ENCODE measurements around the gene COL9A2.

The COL9A2 gene

DNA sequence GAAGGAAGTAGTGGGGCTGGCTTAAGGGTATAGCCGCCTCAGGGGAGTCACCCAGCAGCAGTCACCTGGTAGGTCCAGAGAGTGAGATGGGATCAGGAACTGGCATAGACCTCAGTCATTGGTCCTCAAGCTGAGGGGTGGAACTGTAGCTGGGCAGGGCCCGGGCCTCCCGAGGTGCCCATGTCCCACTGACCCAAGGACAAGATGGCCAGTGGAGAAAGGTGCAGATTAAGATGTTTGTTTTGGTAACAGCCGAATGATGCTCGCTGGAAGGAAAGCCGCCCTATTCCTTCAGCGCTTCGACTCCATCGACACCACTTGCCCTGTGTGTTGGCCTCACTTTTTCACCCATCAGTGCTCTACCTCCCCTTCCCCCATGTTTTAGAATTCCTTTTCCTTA lies 16.4 kb downstream of the COL9A2 start:
- Histone ChIP-seq H3K27me3 (ENCODE audit: low read depth, low read length) (no peaks in the 10 kb centered on the region), H3K36me3 (ENCODE audit: control insufficient read depth in 1 of 2, insufficient read depth in 2 of 2, low read length in 2 of 2) (no peaks in the 10 kb centered on the region), H3K9me3 (ENCODE audit: control insufficient read depth in 1 of 2, low read length in 2 of 2) (no peaks in the 10 kb centered on the region), H3K4me3 (ENCODE audit: low read depth in 1 of 2, low read length in 2 of 2) (no peak overlapping the region), H3K27ac (ENCODE audit: low read length) (no peak overlapping the region), H3K4me1 (ENCODE audit: control insufficient read depth in 1 of 2, insufficient read depth in 2 of 2, low read length in 2 of 2) (no peaks in the 10 kb centered on the region)

DNA sequence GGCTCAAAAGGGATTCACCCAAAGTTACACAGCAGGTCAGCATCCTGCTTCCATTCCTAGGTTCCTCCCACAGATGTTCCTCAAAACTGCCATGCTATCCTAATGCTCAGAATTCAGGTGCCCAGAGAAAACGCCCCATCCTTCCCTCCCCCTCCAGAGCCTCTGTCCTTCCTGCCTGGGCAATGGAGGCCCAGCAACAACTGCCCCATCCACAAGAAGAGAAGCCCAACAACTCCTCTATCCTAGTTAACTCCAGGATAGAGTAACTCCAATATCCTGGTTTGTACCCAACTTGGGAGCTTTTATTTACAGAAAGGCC lies 16.9 kb downstream of the COL9A2 start:
- Histone ChIP-seq H3K36me3 (ENCODE audit: control insufficient read depth in 1 of 2, insufficient read depth in 2 of 2, low read length in 2 of 2) (no peaks in the 10 kb centered on the region), H3K4me1 (ENCODE audit: control insufficient read depth in 1 of 2, insufficient read depth in 2 of 2, low read length in 2 of 2) (no peaks in the 10 kb centered on the region), H3K4me3 (ENCODE audit: low read depth in 1 of 2, low read length in 2 of 2) (no peak overlapping the region), H3K27me3 (ENCODE audit: low read depth, low read length) (no peaks in the 10 kb centered on the region), H3K27ac (ENCODE audit: low read length) (no peak overlapping the region), H3K9me3 (ENCODE audit: control insufficient read depth in 1 of 2, low read length in 2 of 2) (no peaks in the 10 kb centered on the region)

DNA sequence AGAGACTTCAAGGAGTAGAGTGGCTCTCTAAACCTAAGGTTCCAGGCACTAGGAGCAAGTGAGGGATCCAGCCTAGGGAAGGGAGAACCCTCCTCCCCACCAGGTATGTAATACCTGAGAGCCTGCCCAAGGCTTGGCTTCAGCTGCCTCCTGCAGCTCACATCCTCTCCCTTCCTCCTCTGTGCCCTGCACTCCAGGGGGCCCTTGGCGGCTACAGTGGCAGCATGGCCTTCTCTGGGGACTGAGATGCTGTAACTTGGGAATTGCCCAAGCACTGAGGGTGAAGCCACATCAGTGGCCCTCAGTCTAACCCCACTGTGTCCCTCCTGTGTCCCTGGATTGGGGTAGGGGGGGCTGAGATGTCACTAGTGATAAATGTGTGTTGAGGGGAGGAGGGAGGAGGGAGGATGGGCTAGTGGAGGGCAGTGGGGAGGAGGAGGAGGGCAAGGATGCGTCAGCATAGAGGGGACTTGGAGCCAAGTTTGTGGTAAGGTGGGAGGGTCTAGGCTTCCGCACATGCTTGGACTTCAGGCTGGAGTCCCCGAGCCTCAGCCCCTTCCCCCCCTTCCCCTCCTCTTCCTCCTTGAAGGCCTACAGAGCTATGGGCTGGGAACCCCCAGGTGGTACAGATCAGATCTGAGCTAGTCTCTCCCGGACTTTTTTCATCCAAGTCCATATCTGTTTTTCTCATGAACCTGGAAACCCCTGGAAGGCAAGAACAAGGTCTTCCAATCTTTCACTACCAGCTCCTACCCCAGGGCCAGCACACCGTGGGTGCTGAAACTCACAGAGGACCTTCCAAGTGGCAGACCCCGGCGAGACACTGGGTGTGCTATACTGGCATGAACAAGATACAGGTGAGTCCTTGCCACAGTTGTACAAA lies 17.5 kb downstream of the COL9A2 start:
- Histone ChIP-seq H3K27me3 (ENCODE audit: low read depth, low read length) (no peaks in the 10 kb centered on the region), H3K9me3 (ENCODE audit: control insufficient read depth in 1 of 2, low read length in 2 of 2) (no peaks in the 10 kb centered on the region), H3K27ac (ENCODE audit: low read length) (no peak overlapping the region), H3K36me3 (ENCODE audit: control insufficient read depth in 1 of 2, insufficient read depth in 2 of 2, low read length in 2 of 2) (peaks cover 0 to 3% of the 10 kb centered on the region in 2 donors), H3K4me3 (ENCODE audit: low read depth in 1 of 2, low read length in 2 of 2) (no peak overlapping the region), H3K4me1 (ENCODE audit: control insufficient read depth in 1 of 2, insufficient read depth in 2 of 2, low read length in 2 of 2) (no peaks in the 10 kb centered on the region)

DNA sequence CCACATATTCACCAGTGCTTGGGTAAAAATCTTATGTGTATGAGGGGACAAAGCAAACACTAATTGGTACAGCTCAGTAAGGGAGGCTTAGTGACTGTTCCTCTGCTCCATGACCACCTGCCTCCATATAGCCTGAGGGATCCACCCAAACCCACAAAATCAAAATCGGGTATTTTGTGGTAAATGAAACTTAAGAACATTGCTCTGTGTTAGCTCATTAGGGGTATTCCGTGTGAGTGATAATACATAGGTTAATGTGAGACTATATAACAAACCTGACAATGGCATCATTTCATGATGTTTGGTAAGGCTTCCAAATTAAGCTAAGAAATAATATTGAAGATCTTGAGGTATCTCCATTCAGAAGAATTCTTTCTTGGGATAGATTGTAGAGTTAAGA lies 25.8 kb downstream of the COL9A2 start:
- H3K27me3 ChIP-seq (ENCODE audit: low read depth, low read length): no peaks in the 10 kb centered on the region
- no peak overlapping the region for H3K27ac ChIP-seq (ENCODE audit: low read length)
- no peak overlapping the region for H3K4me3 ChIP-seq (ENCODE audit: low read depth in 1 of 2, low read length in 2 of 2)
- H3K4me1 ChIP-seq (ENCODE audit: control insufficient read depth in 1 of 2, insufficient read depth in 2 of 2, low read length in 2 of 2): no peaks in the 10 kb centered on the region
- no peaks in the 10 kb centered on the region for H3K9me3 ChIP-seq (ENCODE audit: control insufficient read depth in 1 of 2, low read length in 2 of 2)
- peaks cover 45 to 73% of the 10 kb centered on the region in 2 donors for H3K36me3 ChIP-seq (ENCODE audit: control insufficient read depth in 1 of 2, insufficient read depth in 2 of 2, low read length in 2 of 2)

DNA sequence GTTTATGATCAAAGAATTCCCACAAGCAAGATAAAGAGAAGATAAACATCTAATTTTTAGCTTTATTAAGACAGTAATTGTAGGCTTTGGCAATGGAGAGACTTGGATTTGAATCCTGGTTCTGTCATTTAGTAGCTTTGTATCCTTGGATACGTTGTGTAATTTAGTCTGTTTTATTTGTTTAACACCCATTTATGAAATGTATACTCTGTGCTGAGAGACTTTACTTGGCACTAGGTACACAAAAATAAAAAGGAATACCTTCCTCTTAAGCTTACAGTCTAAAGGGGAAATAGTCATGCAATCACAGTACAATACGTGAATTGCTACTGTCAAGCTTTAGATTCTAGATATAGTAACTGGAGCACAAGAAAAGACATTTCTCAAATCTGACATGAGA lies 35.2 kb downstream of the COL9A2 start:
- no peaks in the 10 kb centered on the region for H3K9me3 ChIP-seq (ENCODE audit: control insufficient read depth in 1 of 2, low read length in 2 of 2)
- no peaks in the 10 kb centered on the region for H3K27me3 ChIP-seq (ENCODE audit: low read depth, low read length)
- H3K27ac ChIP-seq (ENCODE audit: low read length): no peak overlapping the region
- H3K36me3 ChIP-seq (ENCODE audit: control insufficient read depth in 1 of 2, insufficient read depth in 2 of 2, low read length in 2 of 2): peaks cover 5 to 31% of the 10 kb centered on the region in 2 donors
- no peaks in the 10 kb centered on the region for H3K4me1 ChIP-seq (ENCODE audit: control insufficient read depth in 1 of 2, insufficient read depth in 2 of 2, low read length in 2 of 2)
- no peak overlapping the region for H3K4me3 ChIP-seq (ENCODE audit: low read depth in 1 of 2, low read length in 2 of 2)

DNA sequence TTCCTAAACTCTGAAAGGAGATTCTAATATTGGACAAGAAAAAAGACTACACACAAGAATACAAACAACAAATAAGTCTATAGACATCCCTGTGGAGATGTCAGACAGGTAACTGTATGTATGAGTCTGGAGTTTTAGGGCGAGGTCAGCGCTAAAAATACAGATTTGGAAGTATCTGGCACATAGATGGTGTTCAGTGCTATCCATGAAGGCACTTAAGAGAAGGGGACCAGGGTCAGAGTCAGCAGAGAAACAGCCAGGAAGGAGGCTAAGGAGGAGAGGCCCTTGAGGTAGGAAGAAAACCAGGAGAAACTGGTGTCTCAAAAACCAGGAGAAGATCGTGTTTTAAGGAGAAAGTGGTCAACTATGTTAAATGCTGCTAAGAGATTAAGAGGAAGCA lies 41.0 kb downstream of the COL9A2 start:
- no peak overlapping the region for H3K27ac ChIP-seq (ENCODE audit: low read length)
- H3K36me3 ChIP-seq (ENCODE audit: control insufficient read depth in 1 of 2, insufficient read depth in 2 of 2, low read length in 2 of 2): peaks cover 17 to 40% of the 10 kb centered on the region in 2 donors
- no peaks in the 10 kb centered on the region for H3K27me3 ChIP-seq (ENCODE audit: low read depth, low read length)
- H3K4me3 ChIP-seq (ENCODE audit: low read depth in 1 of 2, low read length in 2 of 2): no peak overlapping the region
- no peaks in the 10 kb centered on the region for H3K4me1 ChIP-seq (ENCODE audit: control insufficient read depth in 1 of 2, insufficient read depth in 2 of 2, low read length in 2 of 2)
- H3K9me3 ChIP-seq (ENCODE audit: control insufficient read depth in 1 of 2, low read length in 2 of 2): no peaks in the 10 kb centered on the region

DNA sequence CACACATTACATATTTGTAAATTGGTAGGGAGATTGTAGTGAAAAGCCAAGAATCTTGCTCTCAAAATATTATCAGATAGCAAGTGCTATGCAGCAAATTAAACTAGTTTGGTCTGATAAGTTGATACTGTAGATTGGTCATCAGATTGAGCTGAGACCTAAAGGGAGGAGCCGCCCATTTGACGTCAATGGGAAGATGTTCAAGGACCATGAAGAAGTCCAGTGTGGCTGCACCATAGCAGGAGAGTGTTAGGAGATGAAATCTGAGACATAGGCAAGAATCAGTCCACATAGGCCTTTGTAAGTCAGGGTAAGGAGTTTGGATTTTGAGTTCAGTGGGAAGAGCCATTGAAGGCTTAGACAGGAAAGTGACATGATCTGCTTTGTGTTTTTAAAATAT lies 42.8 kb downstream of the COL9A2 start:
- H3K27me3 ChIP-seq (ENCODE audit: low read depth, low read length): no peaks in the 10 kb centered on the region
- peaks cover 30 to 36% of the 10 kb centered on the region in 2 donors for H3K36me3 ChIP-seq (ENCODE audit: control insufficient read depth in 1 of 2, insufficient read depth in 2 of 2, low read length in 2 of 2)
- H3K4me1 ChIP-seq (ENCODE audit: control insufficient read depth in 1 of 2, insufficient read depth in 2 of 2, low read length in 2 of 2): peaks cover 0 to 3% of the 10 kb centered on the region in 2 donors
- H3K4me3 ChIP-seq (ENCODE audit: low read depth in 1 of 2, low read length in 2 of 2): no peak overlapping the region
- H3K27ac ChIP-seq (ENCODE audit: low read length): no peak overlapping the region
- H3K9me3 ChIP-seq (ENCODE audit: control insufficient read depth in 1 of 2, low read length in 2 of 2): no peaks in the 10 kb centered on the region

DNA sequence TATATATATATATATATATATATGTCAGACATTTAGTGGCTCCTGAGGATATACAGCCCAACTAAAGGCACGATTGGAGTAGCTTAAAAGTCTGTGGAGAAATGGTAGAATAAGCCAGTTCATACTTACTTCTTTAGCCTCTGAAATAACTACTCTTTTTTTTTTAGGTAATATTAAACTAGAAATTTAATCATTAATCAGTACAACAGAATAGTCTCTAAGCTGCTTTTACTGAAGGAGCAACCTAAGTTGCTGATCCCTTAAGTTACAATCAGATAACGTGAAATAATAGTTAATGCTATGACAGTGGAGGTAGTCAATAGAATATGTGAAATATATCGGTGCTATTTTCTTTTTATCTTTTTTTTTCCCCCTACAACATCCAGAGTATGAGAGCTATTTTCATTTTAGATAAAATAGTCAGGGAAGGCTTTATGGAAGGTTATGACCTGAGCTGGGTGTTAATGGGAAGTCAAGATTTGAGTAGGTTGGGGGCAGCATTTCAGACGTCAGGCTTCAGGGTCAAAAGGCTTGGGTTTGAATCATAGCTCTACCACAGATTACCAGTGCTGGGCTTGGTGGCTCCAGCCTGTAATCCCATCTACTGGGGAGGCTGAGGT lies 43.4 kb downstream of the COL9A2 start:
- Histone ChIP-seq H3K27me3 (ENCODE audit: low read depth, low read length) (no peaks in the 10 kb centered on the region), H3K4me1 (ENCODE audit: control insufficient read depth in 1 of 2, insufficient read depth in 2 of 2, low read length in 2 of 2) (peaks cover 0 to 3% of the 10 kb centered on the region in 2 donors), H3K4me3 (ENCODE audit: low read depth in 1 of 2, low read length in 2 of 2) (no peak overlapping the region), H3K27ac (ENCODE audit: low read length) (no peak overlapping the region), H3K9me3 (ENCODE audit: control insufficient read depth in 1 of 2, low read length in 2 of 2) (no peaks in the 10 kb centered on the region), H3K36me3 (ENCODE audit: control insufficient read depth in 1 of 2, insufficient read depth in 2 of 2, low read length in 2 of 2) (peaks cover 30 to 34% of the 10 kb centered on the region in 2 donors)

DNA sequence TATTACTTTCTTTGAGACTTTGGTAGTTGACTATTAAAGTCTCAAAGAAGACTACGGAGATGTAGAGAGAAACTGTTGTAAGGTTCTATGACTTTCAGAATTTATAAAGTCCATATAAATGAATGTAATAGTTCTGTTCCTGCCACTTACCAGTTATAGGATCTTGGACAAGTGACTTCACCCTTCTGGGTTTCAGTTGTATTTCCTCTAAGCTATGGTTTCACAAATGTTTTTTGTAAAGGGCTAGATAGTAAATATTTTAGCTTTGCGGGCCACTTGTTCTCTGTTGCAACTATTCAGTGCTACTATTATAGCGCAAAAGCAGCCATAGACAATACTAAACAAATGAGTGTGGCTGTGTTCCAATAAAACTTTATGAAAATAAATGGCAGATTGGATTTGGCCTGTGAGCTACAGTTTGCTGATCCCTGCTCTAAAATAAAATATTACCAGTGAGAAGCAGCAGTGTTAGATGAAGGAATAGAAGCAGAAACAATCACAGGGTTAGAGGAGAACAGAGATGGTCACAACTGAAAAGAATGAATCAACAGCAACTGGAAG lies 44.4 kb downstream of the COL9A2 start:
- Histone ChIP-seq H3K9me3 (ENCODE audit: control insufficient read depth in 1 of 2, low read length in 2 of 2) (no peaks in the 10 kb centered on the region), H3K27me3 (ENCODE audit: low read depth, low read length) (no peaks in the 10 kb centered on the region), H3K4me1 (ENCODE audit: control insufficient read depth in 1 of 2, insufficient read depth in 2 of 2, low read length in 2 of 2) (peaks cover 0 to 4% of the 10 kb centered on the region in 2 donors), H3K4me3 (ENCODE audit: low read depth in 1 of 2, low read length in 2 of 2) (no peak overlapping the region), H3K36me3 (ENCODE audit: control insufficient read depth in 1 of 2, insufficient read depth in 2 of 2, low read length in 2 of 2) (peaks cover 30 to 42% of the 10 kb centered on the region in 2 donors), H3K27ac (ENCODE audit: low read length) (no peak overlapping the region)

DNA sequence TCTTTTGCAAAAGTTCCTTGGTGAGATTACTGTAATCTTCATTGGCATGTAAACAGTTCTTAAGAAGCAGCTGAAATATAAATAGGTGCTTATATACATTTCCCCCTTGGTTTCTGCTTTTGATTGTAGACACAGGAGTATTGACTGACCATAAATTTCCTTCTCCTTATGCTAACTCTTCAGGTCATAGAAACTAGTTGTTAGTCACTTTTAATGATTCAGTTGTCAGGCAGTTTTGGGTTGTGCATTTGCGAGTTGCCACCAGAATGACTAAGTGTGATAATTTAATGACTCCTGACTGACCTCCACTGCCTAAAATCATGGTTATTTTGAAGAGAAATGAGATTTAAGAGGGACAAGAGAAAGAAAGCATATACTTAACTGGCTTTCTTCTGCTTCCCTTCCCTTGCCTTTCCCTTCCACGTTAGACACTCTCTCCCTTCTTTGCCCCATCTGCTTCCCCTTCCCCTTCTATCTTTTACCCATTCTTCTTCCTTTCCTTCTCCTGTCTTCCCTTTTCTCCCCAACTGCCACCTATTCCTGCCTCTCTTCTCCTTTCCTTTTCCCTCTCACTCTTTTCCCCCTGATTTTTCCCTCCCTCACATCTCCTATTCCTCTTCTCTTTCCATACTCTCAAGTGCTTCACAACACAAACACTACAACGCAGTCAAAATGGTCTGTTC lies 46.8 kb downstream of the COL9A2 start:
- Histone ChIP-seq H3K27ac (ENCODE audit: low read length) (no peak overlapping the region), H3K36me3 (ENCODE audit: control insufficient read depth in 1 of 2, insufficient read depth in 2 of 2, low read length in 2 of 2) (peaks cover 26 to 41% of the 10 kb centered on the region in 2 donors), H3K4me3 (ENCODE audit: low read depth in 1 of 2, low read length in 2 of 2) (no peak overlapping the region), H3K9me3 (ENCODE audit: control insufficient read depth in 1 of 2, low read length in 2 of 2) (no peaks in the 10 kb centered on the region), H3K4me1 (ENCODE audit: control insufficient read depth in 1 of 2, insufficient read depth in 2 of 2, low read length in 2 of 2) (peaks cover 0 to 8% of the 10 kb centered on the region in 2 donors), H3K27me3 (ENCODE audit: low read depth, low read length) (no peaks in the 10 kb centered on the region)

DNA sequence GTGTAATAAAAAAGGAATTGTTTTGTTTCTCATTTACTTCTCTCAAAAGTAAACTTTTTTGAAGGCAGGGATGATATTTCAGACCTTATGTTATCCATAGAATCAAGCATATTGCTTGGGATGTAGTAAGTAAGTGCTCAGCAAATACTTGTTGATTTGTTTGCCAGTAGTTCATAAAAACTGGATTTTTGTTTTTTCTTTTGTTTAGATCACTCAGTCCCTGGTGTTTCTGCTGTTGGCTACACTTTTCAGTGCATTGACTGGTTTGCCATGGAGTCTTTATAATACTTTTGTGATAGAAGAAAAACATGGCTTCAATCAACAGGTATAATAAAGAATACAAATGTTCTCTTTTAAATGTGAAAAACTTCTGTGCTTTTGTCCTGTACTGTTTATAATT lies 48.9 kb downstream of the COL9A2 start:
- H3K27me3 ChIP-seq (ENCODE audit: low read depth, low read length): no peaks in the 10 kb centered on the region
- peaks cover 28 to 41% of the 10 kb centered on the region in 2 donors for H3K36me3 ChIP-seq (ENCODE audit: control insufficient read depth in 1 of 2, insufficient read depth in 2 of 2, low read length in 2 of 2)
- H3K4me1 ChIP-seq (ENCODE audit: control insufficient read depth in 1 of 2, insufficient read depth in 2 of 2, low read length in 2 of 2): peaks cover 0 to 21% of the 10 kb centered on the region in 2 donors
- no peak overlapping the region for H3K4me3 ChIP-seq (ENCODE audit: low read depth in 1 of 2, low read length in 2 of 2)
- peak overlapping the region; percentile 62 for H3K27ac ChIP-seq (ENCODE audit: low read length)
- H3K9me3 ChIP-seq (ENCODE audit: control insufficient read depth in 1 of 2, low read length in 2 of 2): no peaks in the 10 kb centered on the region

All from muscle layer of duodenum (tissue), 2 donors.